K562 (cell line): ENCODE measurements around the gene NXPE2. TPM values are rescaled to one million over a fixed set of nuclear protein-coding genes. Genes with fewer than 3 reads are reported as not detected.

Experiments used
- ATAC-seq: fragments of 200-7000 bp; cut with Tn5 transposase; 3 replicates; pipeline ENCODE4 v1.9.1; 2020; ENCODE audit warnings: moderate library complexity
- Bru-seq: library from RNA; stranded (reverse); fragments of 400-500 nt; gene quantifications from one replicate; lab custom pipeline; 2021; lab: Mats Ljungman, UMichigan
- BruChase-seq, 2 experiments: library from RNA; stranded (reverse); fragments of 400-500 nt; gene quantifications; one replicate each; lab custom pipeline; 2021; lab: Mats Ljungman, UMichigan
- BruUV-seq: library from RNA; stranded (reverse); fragments of 400-500 nt; replicated peaks from 2 replicates; lab custom pipeline; 2021; lab: Mats Ljungman, UMichigan
- CTCF ChIA-PET: fragments of 300-600 bp; formaldehyde crosslinking; extraction: SDS; loops from one replicate; lab custom pipeline; 2021; ENCODE audit warnings: low intra/inter-chr PET ratio; lab: Yijun Ruan, JAX
- POLR2A ChIA-PET: fragments of 300-600, 350-650 bp; sonication (Branson Sonifier 250); formaldehyde crosslinking; extraction: SDS; loops from one replicate; lab custom pipeline; 2021; ENCODE audit warnings: antibody characterized with exemption, inconsistent platforms; lab: Yijun Ruan, JAX
- DNase-seq, 4 experiments: peaks; one replicate each; pipeline versions ENCODE4 v3.0.0 to v3.0.0-alpha.2; 2011 to 2018; ENCODE audit warnings: low spot score in 3 of 4, mixed read lengths in 3 of 4; ENCODE audit errors: extremely low read depth in 1 of 4
- FAIRE-seq: peaks from 2 replicates; lab custom pipeline; 2011; peaks lifted over from hg19 to GRCh38; lab: Jason Lieb, UNC
- H2AFZ ChIP-seq: 2 replicates; pipeline ENCODE4 v1.6.0; 2011; ENCODE audit warnings: low read depth, low read length, control low read depth, inconsistent platforms
- H3K27ac ChIP-seq: fragments of 200-600 bp; 3 replicates; pipeline ENCODE4 v1.8.0; 2011; ENCODE audit warnings: low read depth, mild to moderate bottlenecking, control low read depth, inconsistent platforms, low read length, moderate library complexity, mixed read lengths; ENCODE audit errors: extremely low read depth
- H3K27me3 ChIP-seq, 2 experiments: fragments of 300-600 bp in 1 of 2; 2 replicates in 1 of 2; 3 replicates in 1 of 2; pipeline versions ENCODE4 v1.6.0 to v1.8.0; 2011; ENCODE audit warnings: inconsistent platforms in 2 of 2, low read length in 2 of 2, mild to moderate bottlenecking in 1 of 2, mixed read lengths in 1 of 2, moderate library complexity in 1 of 2; ENCODE audit not compliant: control insufficient read depth in 2 of 2, insufficient read depth in 2 of 2
- H3K36me3 ChIP-seq: fragments of 300-600 bp; 3 replicates; pipeline ENCODE4 v1.8.0; 2011; ENCODE audit warnings: mild to moderate bottlenecking, low read length, inconsistent platforms; ENCODE audit not compliant: control insufficient read depth, insufficient read depth
- H3K4me1 ChIP-seq, 2 experiments: fragments of 200-600 bp in 1 of 2; replicated peaks in 1 of 2; 2 replicates in 1 of 2; 3 replicates in 1 of 2; pipeline versions ENCODE4 v1.5.1 to v1.8.0; 2011; ENCODE audit warnings: inconsistent platforms in 2 of 2, low read length in 2 of 2, mild to moderate bottlenecking in 1 of 2, mixed read lengths in 1 of 2, moderate library complexity in 1 of 2; ENCODE audit not compliant: control insufficient read depth in 2 of 2, insufficient read depth in 2 of 2
- H3K4me2 ChIP-seq: 2 replicates; pipeline ENCODE4 v1.6.1; 2011; ENCODE audit warnings: low read length, control low read depth, inconsistent platforms, mixed read lengths; ENCODE audit not compliant: insufficient read depth
- H3K4me3 ChIP-seq: fragments of 200-600 bp; sonication (generic), shearing (Covaris generic); 2 replicates; pipeline ENCODE4 v1.5.1; 2016; ENCODE audit warnings: control low read depth, inconsistent platforms
- H3K79me2 ChIP-seq: fragments of 200-600 bp; 3 replicates; pipeline ENCODE4 v1.8.0; 2011; ENCODE audit warnings: low read length, inconsistent platforms; ENCODE audit not compliant: control insufficient read depth, insufficient read depth
- H3K9ac ChIP-seq, 2 experiments: 2 replicates each; pipeline versions ENCODE4 v1.6.0 to v1.6.1; 2011; ENCODE audit warnings: low read depth in 2 of 2, low read length in 2 of 2, control low read depth in 1 of 2, inconsistent platforms in 1 of 2, mild to moderate bottlenecking in 1 of 2, mixed read lengths in 1 of 2; ENCODE audit not compliant: insufficient read depth in 1 of 2
- H3K9me1 ChIP-seq: one replicate; pipeline ENCODE4 v1.6.0; 2011; ENCODE audit warnings: inconsistent platforms, mild to moderate bottlenecking, low read length, moderate library complexity; ENCODE audit not compliant: control insufficient read depth, insufficient read depth
- H3K9me3 ChIP-seq: replicated peaks from 2 replicates; pipeline ENCODE4 v1.5.1; 2011; ENCODE audit warnings: low read depth, low read length, inconsistent platforms; ENCODE audit not compliant: control insufficient read depth, insufficient read depth
- H4K20me1 ChIP-seq: replicated peaks from 2 replicates; pipeline ENCODE4 v1.6.1; 2011; ENCODE audit warnings: low read length, inconsistent platforms, mixed read lengths; ENCODE audit not compliant: control insufficient read depth, insufficient read depth
- HDAC2 ChIP-seq: fragments of 450-650 bp; IDR thresholded peaks from 2 replicates; pipeline ENCODE4 v1.6.1; 2016; ENCODE audit warnings: mild to moderate bottlenecking
- HNRNPUL1 ChIP-seq: fragments of 200-400 bp; formaldehyde crosslinking; IDR thresholded peaks from 2 replicates; pipeline ENCODE4 v1.6.1; 2017; ENCODE audit warnings: low read length
- MYBL2 ChIP-seq, 2 experiments: fragments of 450-650 bp in 1 of 2; sonication (generic) in 1 of 2; formaldehyde crosslinking in 1 of 2; IDR thresholded peaks; 2 replicates each; pipeline versions ENCODE4 v1.6.1 to v1.8.1; 2017 to 2022; ENCODE audit warnings: borderline replicate concordance in 1 of 2, inconsistent platforms in 1 of 2, low read depth in 1 of 2, mild to moderate bottlenecking in 1 of 2, missing genetic modification reagents in 1 of 2, moderate library complexity in 1 of 2
- PTBP1 ChIP-seq: fragments of 200-400 bp; formaldehyde crosslinking; IDR thresholded peaks from 2 replicates; pipeline ENCODE4 v1.6.1; 2017; ENCODE audit warnings: low read depth, low read length
- RNF219 ChIP-seq: fragments of 250-450 bp; sonication (Bioruptor Pico); IDR thresholded peaks from 2 replicates; pipeline ENCODE4 v1.5.0; 2022; ENCODE audit warnings: mild to moderate bottlenecking
- ZNF217 ChIP-seq: sonication (generic); formaldehyde crosslinking; IDR thresholded peaks from 2 replicates; pipeline ENCODE4 v1.8.0; 2022; ENCODE audit warnings: mild to moderate bottlenecking, missing genetic modification reagents
- ZNF280B ChIP-seq: fragments of 250-450 bp; sonication (Bioruptor Pico); IDR thresholded peaks from 2 replicates; pipeline ENCODE4 v1.5.1; 2021; ENCODE audit warnings: mild to moderate bottlenecking
- ZNF518B ChIP-seq: fragments of 250-450 bp; sonication (Bioruptor Pico); IDR thresholded peaks from 2 replicates; pipeline ENCODE4 v1.5.0; 2021; ENCODE audit warnings: mild to moderate bottlenecking, moderate library complexity
- WGBS: fragments of 100-300 bp; shearing (Covaris generic); methylation state at CpG from one replicate; pipeline ENCODE4 v1.1.6; 2016; ENCODE audit warnings: low coverage, mixed read lengths; ENCODE audit not compliant: insufficient coverage; ENCODE audit errors: missing lambda C conversion rate; 5-methylcytosine and 5-hydroxymethylcytosine counted together
- in situ Hi-C: fragments of 300-500 bp; cut with MboI; formaldehyde crosslinking; loops from 4 replicates; pipeline ENCODE4 v1.15.0; 2018; ENCODE audit warnings: inconsistent platforms, mixed read lengths
- intact Hi-C: fragments of 100-400 bp; cut with micrococcal nuclease; formaldehyde crosslinking; loops from 2 replicates; pipeline ENCODE4 v1.14.2; 2022
- long read RNA-seq, 3 experiments: library from polyadenylated mRNA in 2 of 3; library from RNA in 1 of 3; unstranded in 2 of 3; stranded (forward) in 1 of 3; transcript quantifications; one replicate each; pipeline ENCODE4 v2.0.0, GENCODE V29; 2019 to 2022
- polyA minus RNA-seq, 3 experiments: library from RNA; depleted of rRNA, polyadenylated mRNA; stranded (reverse); fragments of >200 nt; gene quantifications; 2 replicates each; pipeline ENCODE4 v1.2.3, GENCODE V29; 2011
- polyA plus RNA-seq, 8 experiments: library from polyadenylated mRNA; depleted of rRNA in 4 of 8; stranded (reverse) in 5 of 8; unstranded in 3 of 8; fragments of >200 nt; fragmentation: Nextera tagmentation in 2 of 8; fragmentation: Illumina TruSeq in 1 of 8; extraction: Ambion mirVana in 2 of 8; extraction: Trizol in 1 of 8; gene quantifications; 2 replicates each; pipeline versions ENCODE4 v1.2.1 to v1.2.3, GENCODE V29; 2011 to 2014; ENCODE audit warnings: inconsistent platforms in 1 of 8, missing spikeins in 1 of 8
- total RNA-seq, 7 experiments: library from RNA; depleted of rRNA in 6 of 7; stranded (reverse); fragments of >200 nt in 6 of 7; fragmentation: Illumina TruSeq in 2 of 7; extraction: Trizol in 2 of 7; gene quantifications; 2 replicates each; pipeline versions ENCODE4 v1.2.1 to v1.2.3, GENCODE V29; 2011 to 2021; ENCODE audit warnings: low replicate concordance in 1 of 7

The NXPE2 gene
- not detected in 2 replicates for total RNA-seq (2011; cell fraction: chromatin; rRNA removed; ENCODE audit: low replicate concordance)
- not detected in 2 replicates for total RNA-seq (2011; cell fraction: nucleolus; rRNA removed)
- not detected in 2 replicates for total RNA-seq (2011; cell fraction: nucleoplasm; rRNA removed)
- total RNA-seq (2014; rRNA removed) (not detected in 2 replicates), total RNA-seq (2014; rRNA removed; fragmentation: Illumina TruSeq; extraction: Trizol) (not detected in 2 replicates), total RNA-seq (2015; rRNA removed; fragmentation: Illumina TruSeq; extraction: Trizol) (not detected in 2 replicates), total RNA-seq (2021) (0.13 TPM in 1 of 2 replicates, not detected in the other), polyA plus RNA-seq (2011; rRNA removed) (not detected in 2 replicates), polyA plus RNA-seq (2014; fragmentation: Illumina TruSeq; extraction: Trizol) (not detected in 2 replicates), polyA plus RNA-seq (2014; fragmentation: Nextera tagmentation; extraction: Ambion mirVana) (not detected), polyA plus RNA-seq (2014; rRNA removed) (0.07 TPM in 1 of 2 replicates, not detected in the other), polyA minus RNA-seq (2011; rRNA and poly(A)+ RNA removed) (not detected in 2 replicates), Bru-seq, nascent RNA (percentile 4 among the genes with signal in this experiment), BruChase-seq, experiment 1, labeled RNA remaining after a 2-hour chase (not detected), BruChase-seq, experiment 2, labeled RNA remaining after a 6-hour chase (percentile 11 among the genes with signal in this experiment)
- not detected in 2 replicates for polyA plus RNA-seq (2011; cell fraction: cytosol; rRNA removed)
- polyA plus RNA-seq (2011; cell fraction: nucleus; rRNA removed) = not detected in 2 replicates
- not detected in 2 replicates for polyA plus RNA-seq (2012)
- not detected in 2 replicates for polyA minus RNA-seq (2011; cell fraction: cytosol; rRNA and poly(A)+ RNA removed)
- polyA minus RNA-seq (2011; cell fraction: nucleus; rRNA and poly(A)+ RNA removed) = not detected in 2 replicates
- long read RNA-seq, experiment 1 = 0 reads
- long read RNA-seq, experiment 2 = 0 reads
- long read RNA-seq, experiment 3 = 0 reads

GRCh38 chr11:114678125-114679036, at the start of gene NXPE2:
Gene NXPE2 (plus strand): TSS chr11:114678527. CDS start chr11:114678576, 49 bp downstream.
- Histone ChIP-seq H3K9ac (no peak within 1 kb of the TSS), H3K4me1 (no peaks in the 10 kb centered on the region), H3K79me2 (no peaks in the 10 kb centered on the region), H3K4me2 (no peak within 1 kb of the TSS), H2AFZ (no peak within 1 kb of the TSS), H3K27ac (no peak within 1 kb of the TSS), H4K20me1 (no peaks in the 10 kb centered on the region), H3K4me3 (no peak within 1 kb of the TSS), H3K36me3 (no peaks in the 10 kb centered on the region), H3K9me1 (no peaks in the 10 kb centered on the region), H3K27me3 (no peaks in the 10 kb centered on the region), H3K9me3 (no peaks in the 10 kb centered on the region)
- ChIA-PET POLR2A (no interaction called here), CTCF (no interaction called here)
- no peak for DNase-seq
- in situ Hi-C loops (no loop called here), intact Hi-C loops (no loop called here)
- no peak for FAIRE-seq
- no peak for ATAC-seq
- no TSS peak for BruUV-seq
- 0% methylated on average over 8 of the region's 8 CpGs for WGBS
- TF ChIP-seq HNRNPUL1 (no peak), ZNF280B (no peak), RNF219 (CRISPR knock-in tag) (no peak), MYBL2 (IDR thresholded peaks at IDR 0.05; ENCODE audit: low read depth) (no peak), MYBL2 (CRISPR knock-in tag; IDR thresholded peaks at IDR 0.05; ENCODE audit: borderline replicate concordance) (no peak), HDAC2 (no peak), ZNF217 (no peak), PTBP1 (no peak), ZNF518B (CRISPR knock-in tag) (no peak)
